ENCODE data around the gene OSBPL8.

GRCh38 chr12:76464631-76465166, 94.9 kb downstream of the OSBPL8 start:
- TF ChIP-seq YY1 (IDR thresholded peaks at IDR 0.05; ENCODE audit: low read depth, low read length): no peak
- no peak for TF ChIP-seq TBP (IDR thresholded peaks at IDR 0.05; ENCODE audit: low read depth, low read length)
- TF ChIP-seq PHF8 (conservative IDR thresholded peaks at IDR 0.05; ENCODE audit: low read depth, low read length): no peak
- TF ChIP-seq CTCF (IDR thresholded peaks at IDR 0.05; ENCODE audit: control extremely low read depth in 1 of 3, insufficient read depth in 1 of 3, low read depth in 1 of 3, low read length in 3 of 3): no peak
- TF ChIP-seq MAX (IDR thresholded peaks at IDR 0.05): no peak
- no peak for TF ChIP-seq CEBPB (IDR thresholded peaks at IDR 0.05; ENCODE audit: low read depth, low read length)
- no peak for TF ChIP-seq EZH2 (IDR thresholded peaks at IDR 0.05; ENCODE audit: low read depth, low read length, severe bottlenecking)

Data from H1 (cell line).